Vagina (tissue), 2 donors: ENCODE measurements around the gene FAM78A. TPM values are rescaled to one million over a fixed set of nuclear protein-coding genes. Genes with fewer than 3 reads are reported as not detected.

Source experiments
- DNase-seq, 2 donors: peaks; one replicate each; pipeline ENCODE4 v3.0.0-alpha.2; 2017; ENCODE audit errors: extremely low spot score in 2 of 2
- H3K27ac ChIP-seq: fragments of 200-600 bp; sonication (generic); one replicate; pipeline ENCODE4 v1.5.1; 2019
- H3K27me3 ChIP-seq: fragments of 200-600 bp; sonication (generic); one replicate; pipeline ENCODE4 v1.5.1; 2019
- H3K36me3 ChIP-seq, 2 donors: fragments of 200-600 bp; sonication (generic); one replicate each; pipeline ENCODE4 v1.5.1; 2017 to 2019
- H3K4me1 ChIP-seq: fragments of 200-600 bp; sonication (generic); one replicate; pipeline ENCODE4 v1.5.1; 2019
- H3K4me3 ChIP-seq, 2 donors: fragments of 200-600 bp; sonication (generic); 1 replicate in 1 of 2; 2 replicates in 1 of 2; pipeline ENCODE4 v1.5.1; 2016 to 2019
- H3K9me3 ChIP-seq: fragments of 200-600 bp; sonication (generic); one replicate; pipeline ENCODE4 v1.5.1; 2019
- POLR2A ChIP-seq, 2 donors: fragments of 450-650 bp; IDR thresholded peaks; one replicate each; pipeline ENCODE4 v1.6.1; 2017; ENCODE audit warnings: antibody characterized with exemption in 2 of 2, mild to moderate bottlenecking in 2 of 2, moderate library complexity in 2 of 2
- POLR2AphosphoS5 ChIP-seq, 2 donors: sonication (generic); formaldehyde crosslinking; IDR thresholded peaks; one replicate each; pipeline ENCODE4 v1.9.0; 2017; ENCODE audit warnings: antibody characterized with exemption in 2 of 2, mild to moderate bottlenecking in 2 of 2, low read depth in 1 of 2; ENCODE audit not compliant: insufficient read depth in 1 of 2
- intact Hi-C: fragments of 100-400 bp; cut with DNase I; formaldehyde crosslinking; loops from one replicate; pipeline ENCODE4 v1.15.1; 2023
- total RNA-seq: library from RNA; depleted of rRNA; stranded (reverse); fragments of >200 nt; gene quantifications from one replicate; pipeline ENCODE4 v1.2.3, GENCODE V29; 2016
- TF ChIP-seq, protein P1 (sequence below), 3 experiments: fragments of 450-650 bp in 2 of 3; fragments of 200-600 bp in 1 of 3; sonication (generic) in 1 of 3; IDR thresholded peaks; one replicate each; pipeline ENCODE4 v1.5.1; 2017 to 2019; ENCODE audit warnings: antibody characterized with exemption in 3 of 3, mild to moderate bottlenecking in 2 of 3, moderate library complexity in 2 of 3

FAM78A gene
- total RNA-seq, 1 donor from 2014 or later: 2.5 TPM

- Histone ChIP-seq H3K9me3 (no peaks in the 10 kb centered on the region), H3K36me3 (no peaks in the 10 kb centered on the region), H3K4me3 (no peak overlapping the region), H3K27me3 (no peaks in the 10 kb centered on the region), H3K4me1 (peaks cover 9% of the 10 kb centered on the region), H3K27ac (no peak overlapping the region)
- TF ChIP-seq POLR2AphosphoS5 (IDR thresholded peaks at IDR 0.05; ENCODE audit: insufficient read depth in 1 of 2, low read depth in 1 of 2) (no peak), POLR2A (IDR thresholded peaks at IDR 0.05) (no peak)
- TF ChIP-seq, protein P1, sequence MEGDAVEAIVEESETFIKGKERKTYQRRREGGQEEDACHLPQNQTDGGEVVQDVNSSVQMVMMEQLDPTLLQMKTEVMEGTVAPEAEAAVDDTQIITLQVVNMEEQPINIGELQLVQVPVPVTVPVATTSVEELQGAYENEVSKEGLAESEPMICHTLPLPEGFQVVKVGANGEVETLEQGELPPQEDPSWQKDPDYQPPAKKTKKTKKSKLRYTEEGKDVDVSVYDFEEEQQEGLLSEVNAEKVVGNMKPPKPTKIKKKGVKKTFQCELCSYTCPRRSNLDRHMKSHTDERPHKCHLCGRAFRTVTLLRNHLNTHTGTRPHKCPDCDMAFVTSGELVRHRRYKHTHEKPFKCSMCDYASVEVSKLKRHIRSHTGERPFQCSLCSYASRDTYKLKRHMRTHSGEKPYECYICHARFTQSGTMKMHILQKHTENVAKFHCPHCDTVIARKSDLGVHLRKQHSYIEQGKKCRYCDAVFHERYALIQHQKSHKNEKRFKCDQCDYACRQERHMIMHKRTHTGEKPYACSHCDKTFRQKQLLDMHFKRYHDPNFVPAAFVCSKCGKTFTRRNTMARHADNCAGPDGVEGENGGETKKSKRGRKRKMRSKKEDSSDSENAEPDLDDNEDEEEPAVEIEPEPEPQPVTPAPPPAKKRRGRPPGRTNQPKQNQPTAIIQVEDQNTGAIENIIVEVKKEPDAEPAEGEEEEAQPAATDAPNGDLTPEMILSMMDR (IDR thresholded peaks at IDR 0.05): no peak
- intact Hi-C loops: no loop called here
- DNase-seq: no peak
Observed at GRCh38 chr9:131260751-131261452, 15.4 kb downstream of the FAM78A start.

- no peak for DNase-seq
- intact Hi-C loops: no loop called here
- TF ChIP-seq POLR2A (IDR thresholded peaks at IDR 0.05) (no peak), POLR2AphosphoS5 (IDR thresholded peaks at IDR 0.05; ENCODE audit: insufficient read depth in 1 of 2, low read depth in 1 of 2) (no peak)
- TF ChIP-seq, protein P1 (IDR thresholded peaks at IDR 0.05): no peak
- Histone ChIP-seq H3K36me3 (no peaks in the 10 kb centered on the region), H3K27ac (no peak overlapping the region), H3K9me3 (no peaks in the 10 kb centered on the region), H3K4me1 (peaks cover 11% of the 10 kb centered on the region), H3K27me3 (no peaks in the 10 kb centered on the region), H3K4me3 (no peak overlapping the region)
Observed at GRCh38 chr9:131259916-131260597, 16.3 kb downstream of the FAM78A start.

DNA sequence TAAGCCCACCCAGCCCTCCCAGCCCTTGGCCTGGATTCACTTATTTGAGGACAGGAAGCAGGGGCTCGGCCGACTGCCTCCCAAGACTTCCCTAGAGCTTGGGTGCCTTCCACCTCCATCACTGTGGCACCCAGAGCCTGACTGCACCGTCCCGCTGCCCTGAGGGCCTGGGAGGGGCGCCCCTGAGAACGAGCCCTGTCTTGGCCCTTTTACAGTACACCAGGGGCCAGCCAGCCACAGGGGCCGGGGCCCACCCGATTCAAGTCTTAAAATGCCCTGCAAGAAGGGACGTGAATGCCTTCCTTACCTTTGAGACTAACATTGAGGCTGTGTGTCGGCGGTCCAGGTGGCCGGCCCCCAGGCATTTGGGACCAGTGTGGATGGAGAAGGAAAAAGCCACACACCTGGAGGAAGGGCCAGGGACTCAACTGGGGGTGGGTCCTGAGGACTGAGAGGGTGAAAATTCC, 16.8 kb downstream of the FAM78A start:
- no peaks in the 10 kb centered on the region for H3K9me3 ChIP-seq
- no peaks in the 10 kb centered on the region for H3K36me3 ChIP-seq
- H3K27ac ChIP-seq: no peak overlapping the region
- intact Hi-C loops: no loop called here
- peaks cover 11% of the 10 kb centered on the region for H3K4me1 ChIP-seq
- no peak overlapping the region for H3K4me3 ChIP-seq
- H3K27me3 ChIP-seq: no peaks in the 10 kb centered on the region
- TF ChIP-seq, protein P1 (IDR thresholded peaks at IDR 0.05): no peak
- TF ChIP-seq POLR2AphosphoS5 (IDR thresholded peaks at IDR 0.05; ENCODE audit: insufficient read depth in 1 of 2, low read depth in 1 of 2): no peak
- TF ChIP-seq POLR2A (IDR thresholded peaks at IDR 0.05): no peak
- DNase-seq: no peak

GRCh38 chr9:131258698-131259431, 17.4 kb downstream of the FAM78A start:
- intact Hi-C loops: no loop called here
- H3K4me1 ChIP-seq: peaks cover 11% of the 10 kb centered on the region
- H3K36me3 ChIP-seq: no peaks in the 10 kb centered on the region
- TF ChIP-seq, protein P1 (IDR thresholded peaks at IDR 0.05): no peak
- no peak for TF ChIP-seq POLR2AphosphoS5 (IDR thresholded peaks at IDR 0.05; ENCODE audit: insufficient read depth in 1 of 2, low read depth in 1 of 2)
- no peak for TF ChIP-seq POLR2A (IDR thresholded peaks at IDR 0.05)
- no peak overlapping the region for H3K27ac ChIP-seq
- H3K4me3 ChIP-seq: no peak overlapping the region
- no peaks in the 10 kb centered on the region for H3K27me3 ChIP-seq
- H3K9me3 ChIP-seq: no peaks in the 10 kb centered on the region
- no peak for DNase-seq
